Measurements from ENCODE around the gene DOCK10. TPM values are rescaled to one million over a fixed set of nuclear protein-coding genes. Genes with fewer than 3 reads are reported as not detected.

Gene DOCK10
- total and polyA plus RNA-seq, 9 of the 15 experiments (the other 6 are each of a cell fraction or from before 2014, with no cell fraction given) = 0.01 to 0.87 (median 0.18) TPM

- Histone ChIP-seq H3K79me2 (ENCODE audit: control insufficient read depth, insufficient read depth, low read length) (no peaks in the 10 kb centered on the region), H3K9me3 (replicated peaks; ENCODE audit: control insufficient read depth, insufficient read depth, low read depth, low read length) (no peaks in the 10 kb centered on the region), H3K4me1 (replicated peaks in 1 of 2; ENCODE audit: control insufficient read depth in 2 of 2, insufficient read depth in 2 of 2, low read length in 2 of 2) (no peaks in the 10 kb centered on the region), H3K9me1 (ENCODE audit: control insufficient read depth, insufficient read depth, low read length) (no peaks in the 10 kb centered on the region), H4K20me1 (replicated peaks; ENCODE audit: control insufficient read depth, insufficient read depth, low read length) (no peaks in the 10 kb centered on the region), H3K27ac (ENCODE audit: extremely low read depth, low read depth, low read length) (no peak overlapping the region), H3K36me3 (ENCODE audit: control insufficient read depth, insufficient read depth, low read length) (no peaks in the 10 kb centered on the region), H3K27me3 (ENCODE audit: control insufficient read depth in 2 of 2, insufficient read depth in 2 of 2, low read length in 2 of 2) (no peaks in the 10 kb centered on the region), H3K9ac (ENCODE audit: insufficient read depth in 1 of 2, low read depth in 2 of 2, low read length in 2 of 2) (no peak overlapping the region), H2AFZ (ENCODE audit: low read depth, low read length) (no peak overlapping the region), H3K4me3 (no peak overlapping the region), H3K4me2 (ENCODE audit: insufficient read depth, low read length) (no peak overlapping the region)
- WGBS (ENCODE audit: insufficient coverage, low coverage, missing lambda C conversion rate) = 3% methylated on average over 21 of the region's 27 CpGs
- ChIA-PET POLR2A (no interaction called here), CTCF (ENCODE audit: low intra/inter-chr PET ratio) (no interaction called here)
- in situ Hi-C loops (cut with MboI) (no loop called here), intact Hi-C loops (cut with micrococcal nuclease) (no loop called here)
- FAIRE-seq (no peak), ATAC-seq (no peak), DNase-seq (ENCODE audit: extremely low read depth in 1 of 4, low spot score in 3 of 4) (no peak)
- BruUV-seq (replicated peaks) = no TSS peak
- TF ChIP-seq, protein P1, sequence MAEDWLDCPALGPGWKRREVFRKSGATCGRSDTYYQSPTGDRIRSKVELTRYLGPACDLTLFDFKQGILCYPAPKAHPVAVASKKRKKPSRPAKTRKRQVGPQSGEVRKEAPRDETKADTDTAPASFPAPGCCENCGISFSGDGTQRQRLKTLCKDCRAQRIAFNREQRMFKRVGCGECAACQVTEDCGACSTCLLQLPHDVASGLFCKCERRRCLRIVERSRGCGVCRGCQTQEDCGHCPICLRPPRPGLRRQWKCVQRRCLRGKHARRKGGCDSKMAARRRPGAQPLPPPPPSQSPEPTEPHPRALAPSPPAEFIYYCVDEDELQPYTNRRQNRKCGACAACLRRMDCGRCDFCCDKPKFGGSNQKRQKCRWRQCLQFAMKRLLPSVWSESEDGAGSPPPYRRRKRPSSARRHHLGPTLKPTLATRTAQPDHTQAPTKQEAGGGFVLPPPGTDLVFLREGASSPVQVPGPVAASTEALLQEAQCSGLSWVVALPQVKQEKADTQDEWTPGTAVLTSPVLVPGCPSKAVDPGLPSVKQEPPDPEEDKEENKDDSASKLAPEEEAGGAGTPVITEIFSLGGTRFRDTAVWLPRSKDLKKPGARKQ (CRISPR knock-in tag; IDR thresholded peaks at IDR 0.05) = no peak
- TF ChIP-seq, protein P2, sequence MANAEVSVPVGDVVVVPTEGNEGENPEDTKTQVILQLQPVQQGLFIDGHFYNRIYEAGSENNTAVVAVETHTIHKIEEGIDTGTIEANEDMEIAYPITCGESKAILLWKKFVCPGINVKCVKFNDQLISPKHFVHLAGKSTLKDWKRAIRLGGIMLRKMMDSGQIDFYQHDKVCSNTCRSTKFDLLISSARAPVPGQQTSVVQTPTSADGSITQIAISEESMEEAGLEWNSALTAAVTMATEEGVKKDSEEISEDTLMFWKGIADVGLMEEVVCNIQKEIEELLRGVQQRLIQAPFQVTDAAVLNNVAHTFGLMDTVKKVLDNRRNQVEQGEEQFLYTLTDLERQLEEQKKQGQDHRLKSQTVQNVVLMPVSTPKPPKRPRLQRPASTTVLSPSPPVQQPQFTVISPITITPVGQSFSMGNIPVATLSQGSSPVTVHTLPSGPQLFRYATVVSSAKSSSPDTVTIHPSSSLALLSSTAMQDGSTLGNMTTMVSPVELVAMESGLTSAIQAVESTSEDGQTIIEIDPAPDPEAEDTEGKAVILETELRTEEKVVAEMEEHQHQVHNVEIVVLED (CRISPR knock-in tag; IDR thresholded peaks at IDR 0.05) = no peak
- TF ChIP-seq, protein P3, sequence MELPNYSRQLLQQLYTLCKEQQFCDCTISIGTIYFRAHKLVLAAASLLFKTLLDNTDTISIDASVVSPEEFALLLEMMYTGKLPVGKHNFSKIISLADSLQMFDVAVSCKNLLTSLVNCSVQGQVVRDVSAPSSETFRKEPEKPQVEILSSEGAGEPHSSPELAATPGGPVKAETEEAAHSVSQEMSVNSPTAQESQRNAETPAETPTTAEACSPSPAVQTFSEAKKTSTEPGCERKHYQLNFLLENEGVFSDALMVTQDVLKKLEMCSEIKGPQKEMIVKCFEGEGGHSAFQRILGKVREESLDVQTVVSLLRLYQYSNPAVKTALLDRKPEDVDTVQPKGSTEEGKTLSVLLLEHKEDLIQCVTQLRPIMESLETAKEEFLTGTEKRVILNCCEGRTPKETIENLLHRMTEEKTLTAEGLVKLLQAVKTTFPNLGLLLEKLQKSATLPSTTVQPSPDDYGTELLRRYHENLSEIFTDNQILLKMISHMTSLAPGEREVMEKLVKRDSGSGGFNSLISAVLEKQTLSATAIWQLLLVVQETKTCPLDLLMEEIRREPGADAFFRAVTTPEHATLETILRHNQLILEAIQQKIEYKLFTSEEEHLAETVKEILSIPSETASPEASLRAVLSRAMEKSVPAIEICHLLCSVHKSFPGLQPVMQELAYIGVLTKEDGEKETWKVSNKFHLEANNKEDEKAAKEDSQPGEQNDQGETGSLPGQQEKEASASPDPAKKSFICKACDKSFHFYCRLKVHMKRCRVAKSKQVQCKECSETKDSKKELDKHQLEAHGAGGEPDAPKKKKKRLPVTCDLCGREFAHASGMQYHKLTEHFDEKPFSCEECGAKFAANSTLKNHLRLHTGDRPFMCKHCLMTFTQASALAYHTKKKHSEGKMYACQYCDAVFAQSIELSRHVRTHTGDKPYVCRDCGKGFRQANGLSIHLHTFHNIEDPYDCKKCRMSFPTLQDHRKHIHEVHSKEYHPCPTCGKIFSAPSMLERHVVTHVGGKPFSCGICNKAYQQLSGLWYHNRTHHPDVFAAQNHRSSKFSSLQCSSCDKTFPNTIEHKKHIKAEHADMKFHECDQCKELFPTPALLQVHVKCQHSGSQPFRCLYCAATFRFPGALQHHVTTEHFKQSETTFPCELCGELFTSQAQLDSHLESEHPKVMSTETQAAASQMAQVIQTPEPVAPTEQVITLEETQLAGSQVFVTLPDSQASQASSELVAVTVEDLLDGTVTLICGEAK (IDR thresholded peaks at IDR 0.05) = no peak
- TF ChIP-seq, protein P3 (CRISPR knock-in tag; IDR thresholded peaks at IDR 0.05) = no peak
- TF ChIP-seq, protein P4, sequence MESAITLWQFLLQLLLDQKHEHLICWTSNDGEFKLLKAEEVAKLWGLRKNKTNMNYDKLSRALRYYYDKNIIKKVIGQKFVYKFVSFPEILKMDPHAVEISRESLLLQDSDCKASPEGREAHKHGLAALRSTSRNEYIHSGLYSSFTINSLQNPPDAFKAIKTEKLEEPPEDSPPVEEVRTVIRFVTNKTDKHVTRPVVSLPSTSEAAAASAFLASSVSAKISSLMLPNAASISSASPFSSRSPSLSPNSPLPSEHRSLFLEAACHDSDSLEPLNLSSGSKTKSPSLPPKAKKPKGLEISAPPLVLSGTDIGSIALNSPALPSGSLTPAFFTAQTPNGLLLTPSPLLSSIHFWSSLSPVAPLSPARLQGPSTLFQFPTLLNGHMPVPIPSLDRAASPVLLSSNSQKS (CRISPR knock-in tag; IDR thresholded peaks at IDR 0.05) = no peak
- no peak for TF ChIP-seq NFIX (CRISPR knock-in tag; IDR thresholded peaks at IDR 0.05; ENCODE audit: low read depth)
- TF ChIP-seq ARID2 (IDR thresholded peaks at IDR 0.05) = no peak
- no peak for TF ChIP-seq E2F3 (CRISPR knock-in tag; IDR thresholded peaks at IDR 0.05)
- TF ChIP-seq ILF3 (IDR thresholded peaks at IDR 0.05; ENCODE audit: borderline replicate concordance) = no peak
Observed at GRCh38 chr2:225041207-225041850, 939 bp downstream of the DOCK10 start.

Data from K562 (cell line).